ENCODE measurements around the gene RYR2.

GRCh38 chr1:237205400-237206064, 163.5 kb downstream of the RYR2 start:
- TF ChIP-seq TAF1 (IDR thresholded peaks at IDR 0.05; ENCODE audit: low read depth, low read length) (no peak), HDAC2 (IDR thresholded peaks at IDR 0.05; ENCODE audit: borderline replicate concordance in 1 of 2, low read depth in 2 of 2, low read length in 2 of 2) (no peak)
